Upper lobe of left lung (tissue), 4 donors: ENCODE measurements around the gene NRP1.

Experiments used
- EP300 ChIP-seq, 4 donors: sonication (generic); formaldehyde crosslinking; IDR thresholded peaks; one replicate each; pipeline ENCODE4 v1.5.1; 2017; ENCODE audit warnings: antibody characterized with exemption in 4 of 4, control low read depth in 2 of 4
- POLR2A ChIP-seq, 4 donors: fragments of 450-650 bp; IDR thresholded peaks; one replicate each; pipeline ENCODE4 v1.5.1; 2016 to 2017; ENCODE audit warnings: antibody characterized with exemption in 4 of 4, mild to moderate bottlenecking in 2 of 4
- POLR2AphosphoS5 ChIP-seq, 2 donors: sonication (generic); formaldehyde crosslinking; IDR thresholded peaks; one replicate each; pipeline ENCODE4 v1.5.1; 2017; ENCODE audit warnings: antibody characterized with exemption in 2 of 2
- TF ChIP-seq, protein P1 (sequence below), 6 experiments: fragments of 450-650 bp in 4 of 6; fragments of 200-600 bp in 2 of 6; sonication (generic) in 2 of 6; IDR thresholded peaks; one replicate each; pipeline ENCODE4 v1.5.1; 2016 to 2019; ENCODE audit warnings: antibody characterized with exemption in 6 of 6

DNA sequence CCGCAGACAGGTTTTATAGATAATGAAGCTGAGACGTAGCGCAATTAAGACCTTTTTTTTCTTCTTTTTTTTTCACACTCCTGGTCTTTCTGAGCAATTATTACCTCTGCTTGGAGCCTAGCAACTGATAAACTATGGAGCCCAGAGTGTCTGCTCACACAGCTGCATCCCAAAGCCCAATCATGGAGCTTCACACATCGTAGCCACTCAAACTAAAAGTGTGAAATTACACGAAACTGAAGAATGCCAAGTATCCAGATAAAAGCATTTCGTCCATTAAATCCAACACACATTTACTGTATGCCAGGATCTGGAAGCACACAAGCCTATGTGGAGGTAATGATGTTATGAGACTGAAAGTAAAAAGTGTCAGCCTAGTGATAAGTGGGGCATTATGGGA is 97.6 kb downstream of the NRP1 start:
- TF ChIP-seq, protein P1, sequence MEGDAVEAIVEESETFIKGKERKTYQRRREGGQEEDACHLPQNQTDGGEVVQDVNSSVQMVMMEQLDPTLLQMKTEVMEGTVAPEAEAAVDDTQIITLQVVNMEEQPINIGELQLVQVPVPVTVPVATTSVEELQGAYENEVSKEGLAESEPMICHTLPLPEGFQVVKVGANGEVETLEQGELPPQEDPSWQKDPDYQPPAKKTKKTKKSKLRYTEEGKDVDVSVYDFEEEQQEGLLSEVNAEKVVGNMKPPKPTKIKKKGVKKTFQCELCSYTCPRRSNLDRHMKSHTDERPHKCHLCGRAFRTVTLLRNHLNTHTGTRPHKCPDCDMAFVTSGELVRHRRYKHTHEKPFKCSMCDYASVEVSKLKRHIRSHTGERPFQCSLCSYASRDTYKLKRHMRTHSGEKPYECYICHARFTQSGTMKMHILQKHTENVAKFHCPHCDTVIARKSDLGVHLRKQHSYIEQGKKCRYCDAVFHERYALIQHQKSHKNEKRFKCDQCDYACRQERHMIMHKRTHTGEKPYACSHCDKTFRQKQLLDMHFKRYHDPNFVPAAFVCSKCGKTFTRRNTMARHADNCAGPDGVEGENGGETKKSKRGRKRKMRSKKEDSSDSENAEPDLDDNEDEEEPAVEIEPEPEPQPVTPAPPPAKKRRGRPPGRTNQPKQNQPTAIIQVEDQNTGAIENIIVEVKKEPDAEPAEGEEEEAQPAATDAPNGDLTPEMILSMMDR (IDR thresholded peaks at IDR 0.05) = no peak
- no peak for TF ChIP-seq EP300 (IDR thresholded peaks at IDR 0.05)
- no peak for TF ChIP-seq POLR2AphosphoS5 (IDR thresholded peaks at IDR 0.05)
- TF ChIP-seq POLR2A (IDR thresholded peaks at IDR 0.05) = no peak
